Measurements from ENCODE around the gene OTOGL.

OTOGL gene

GRCh38 chr12:80352474-80352873 lies 253.1 kb downstream of the OTOGL start:
- Histone ChIP-seq H3F3A (ENCODE audit: low read depth) (no peaks in the 10 kb centered on the region), H3K4me3 (ENCODE audit: low read length, poor library complexity, severe bottlenecking) (no peak overlapping the region), H3K9me3 (ENCODE audit: insufficient read depth, low read depth, low read length) (no peaks in the 10 kb centered on the region), H4K20me1 (ENCODE audit: insufficient read depth, low read length, poor library complexity, severe bottlenecking) (no peaks in the 10 kb centered on the region), H3K4me2 (ENCODE audit: low read depth, low read length, poor library complexity, severe bottlenecking) (no peak overlapping the region), H3K9ac (ENCODE audit: low read depth, low read length, poor library complexity, severe bottlenecking) (no peak overlapping the region), H3K4me1 (ENCODE audit: insufficient read depth, low read length, poor library complexity, severe bottlenecking) (no peaks in the 10 kb centered on the region), H3K79me2 (ENCODE audit: insufficient read depth, low read length) (no peaks in the 10 kb centered on the region), H2AFZ (ENCODE audit: low read length) (no peak overlapping the region), H3K9me2 (replicated peaks; ENCODE audit: low read depth, low read length) (no peaks in the 10 kb centered on the region), H3K27me3 (ENCODE audit: insufficient read depth, low read length, poor library complexity, severe bottlenecking) (no peaks in the 10 kb centered on the region), H3K36me3 (ENCODE audit: insufficient read depth, low read length) (no peaks in the 10 kb centered on the region)
- TF ChIP-seq CTCF (conservative IDR thresholded peaks at IDR 0.05; ENCODE audit: low read length) (no peak), EZH2phosphoT487 (IDR thresholded peaks at IDR 0.05; ENCODE audit: borderline replicate concordance) (no peak)

DNA sequence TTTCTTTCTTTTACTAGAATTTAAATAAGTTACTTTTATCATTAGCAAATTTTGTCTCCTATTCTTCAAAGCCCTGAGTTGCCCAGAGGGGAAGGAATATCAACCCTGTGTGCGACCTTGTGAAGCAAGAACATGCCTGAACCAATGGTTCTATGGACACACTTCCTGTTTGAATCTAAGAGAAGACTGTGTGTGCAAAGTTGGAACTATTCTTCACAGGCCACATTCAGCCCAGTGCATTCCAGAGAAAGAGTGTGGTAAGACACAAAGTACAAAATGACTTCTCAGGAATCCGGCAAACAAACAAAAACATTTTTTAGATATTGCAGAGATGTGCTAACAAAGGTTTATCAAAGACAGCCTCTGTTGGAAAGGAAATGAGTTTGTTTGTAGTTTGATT lies 253.9 kb downstream of the OTOGL start:
- H4K20me1 ChIP-seq (ENCODE audit: insufficient read depth, low read length, poor library complexity, severe bottlenecking): no peaks in the 10 kb centered on the region
- TF ChIP-seq CTCF (conservative IDR thresholded peaks at IDR 0.05; ENCODE audit: low read length): no peak
- no peak for TF ChIP-seq EZH2phosphoT487 (IDR thresholded peaks at IDR 0.05; ENCODE audit: borderline replicate concordance)
- H3K9me2 ChIP-seq (replicated peaks; ENCODE audit: low read depth, low read length): no peaks in the 10 kb centered on the region
- no peak overlapping the region for H2AFZ ChIP-seq (ENCODE audit: low read length)
- no peaks in the 10 kb centered on the region for H3F3A ChIP-seq (ENCODE audit: low read depth)
- H3K4me3 ChIP-seq (ENCODE audit: low read length, poor library complexity, severe bottlenecking): no peak overlapping the region
- no peaks in the 10 kb centered on the region for H3K4me1 ChIP-seq (ENCODE audit: insufficient read depth, low read length, poor library complexity, severe bottlenecking)
- H3K79me2 ChIP-seq (ENCODE audit: insufficient read depth, low read length): no peaks in the 10 kb centered on the region
- no peak overlapping the region for H3K4me2 ChIP-seq (ENCODE audit: low read depth, low read length, poor library complexity, severe bottlenecking)
- H3K9me3 ChIP-seq (ENCODE audit: insufficient read depth, low read depth, low read length): no peaks in the 10 kb centered on the region
- H3K9ac ChIP-seq (ENCODE audit: low read depth, low read length, poor library complexity, severe bottlenecking): no peak overlapping the region
- H3K36me3 ChIP-seq (ENCODE audit: insufficient read depth, low read length): no peaks in the 10 kb centered on the region
- H3K27me3 ChIP-seq (ENCODE audit: insufficient read depth, low read length, poor library complexity, severe bottlenecking): no peaks in the 10 kb centered on the region

- Histone ChIP-seq H3K9me3 (ENCODE audit: insufficient read depth, low read depth, low read length) (no peaks in the 10 kb centered on the region), H3K27me3 (ENCODE audit: insufficient read depth, low read length, poor library complexity, severe bottlenecking) (no peaks in the 10 kb centered on the region), H3K4me1 (ENCODE audit: insufficient read depth, low read length, poor library complexity, severe bottlenecking) (no peaks in the 10 kb centered on the region), H3K4me3 (ENCODE audit: low read length, poor library complexity, severe bottlenecking) (no peak overlapping the region), H3K79me2 (ENCODE audit: insufficient read depth, low read length) (no peaks in the 10 kb centered on the region), H3F3A (ENCODE audit: low read depth) (no peaks in the 10 kb centered on the region), H4K20me1 (ENCODE audit: insufficient read depth, low read length, poor library complexity, severe bottlenecking) (no peaks in the 10 kb centered on the region), H3K9me2 (replicated peaks; ENCODE audit: low read depth, low read length) (no peaks in the 10 kb centered on the region), H3K9ac (ENCODE audit: low read depth, low read length, poor library complexity, severe bottlenecking) (no peak overlapping the region), H3K4me2 (ENCODE audit: low read depth, low read length, poor library complexity, severe bottlenecking) (no peak overlapping the region), H2AFZ (ENCODE audit: low read length) (no peak overlapping the region), H3K36me3 (ENCODE audit: insufficient read depth, low read length) (no peaks in the 10 kb centered on the region)
- TF ChIP-seq CTCF (conservative IDR thresholded peaks at IDR 0.05; ENCODE audit: low read length) (no peak), EZH2phosphoT487 (IDR thresholded peaks at IDR 0.05; ENCODE audit: borderline replicate concordance) (no peak)
These were observed 256.8 kb downstream of the OTOGL start for GRCh38 chr12:80356097-80356496.
